ENCODE results near the gene CDCA7. TPM values are rescaled to one million over a fixed set of nuclear protein-coding genes. Genes with fewer than 3 reads are reported as not detected.

CDCA7 gene
- total and polyA plus RNA-seq, 10 donors, result 1.3 to 12.4 (median 2.8) TPM

DNA sequence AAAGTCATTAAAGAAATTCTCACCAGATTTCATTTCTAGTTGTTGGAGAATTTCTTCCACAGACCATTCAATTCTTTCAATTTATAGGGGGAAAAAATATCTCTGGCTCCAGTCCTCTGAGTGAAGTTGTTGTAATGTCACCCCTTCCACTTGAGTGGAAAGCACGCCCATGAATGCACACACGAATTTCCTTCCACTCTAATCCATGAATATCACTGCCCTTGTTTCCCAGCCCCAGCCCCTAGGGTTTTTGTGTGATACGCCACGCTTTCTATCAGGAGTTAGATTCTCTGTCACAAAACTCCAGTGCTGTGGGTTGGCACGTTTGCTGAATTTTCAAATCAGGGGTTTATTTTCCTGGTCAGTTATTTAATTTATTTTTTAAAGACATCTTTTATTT is 38.1 kb downstream of the CDCA7 start:
- no peak for DNase-seq
- Histone ChIP-seq H3K4me3 (no peak overlapping the region), H3K27ac (no peak overlapping the region), H3K27me3 (replicated peaks in 1 of 7) (peaks cover 0 to 40% (median 0%) of the 10 kb centered on the region in 7 donors), H3K9me3 (no peaks in the 10 kb centered on the region), H3K4me1 (no peaks in the 10 kb centered on the region), H3K36me3 (no peaks in the 10 kb centered on the region)
- intact Hi-C loops (cut with DNase I; ENCODE audit: low total_unique reads), result no loop called here
- 77 to 89% (median 85%) methylated on average over 5 of the region's 5 CpGs for WGBS, 5 donors
- TF ChIP-seq, protein P1, sequence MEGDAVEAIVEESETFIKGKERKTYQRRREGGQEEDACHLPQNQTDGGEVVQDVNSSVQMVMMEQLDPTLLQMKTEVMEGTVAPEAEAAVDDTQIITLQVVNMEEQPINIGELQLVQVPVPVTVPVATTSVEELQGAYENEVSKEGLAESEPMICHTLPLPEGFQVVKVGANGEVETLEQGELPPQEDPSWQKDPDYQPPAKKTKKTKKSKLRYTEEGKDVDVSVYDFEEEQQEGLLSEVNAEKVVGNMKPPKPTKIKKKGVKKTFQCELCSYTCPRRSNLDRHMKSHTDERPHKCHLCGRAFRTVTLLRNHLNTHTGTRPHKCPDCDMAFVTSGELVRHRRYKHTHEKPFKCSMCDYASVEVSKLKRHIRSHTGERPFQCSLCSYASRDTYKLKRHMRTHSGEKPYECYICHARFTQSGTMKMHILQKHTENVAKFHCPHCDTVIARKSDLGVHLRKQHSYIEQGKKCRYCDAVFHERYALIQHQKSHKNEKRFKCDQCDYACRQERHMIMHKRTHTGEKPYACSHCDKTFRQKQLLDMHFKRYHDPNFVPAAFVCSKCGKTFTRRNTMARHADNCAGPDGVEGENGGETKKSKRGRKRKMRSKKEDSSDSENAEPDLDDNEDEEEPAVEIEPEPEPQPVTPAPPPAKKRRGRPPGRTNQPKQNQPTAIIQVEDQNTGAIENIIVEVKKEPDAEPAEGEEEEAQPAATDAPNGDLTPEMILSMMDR (IDR thresholded peaks at IDR 0.05 in 8 of 11, conservative IDR thresholded peaks at IDR 0.05 in 3 of 11), result no peak
- TF ChIP-seq POLR2A (IDR thresholded peaks at IDR 0.05) (no peak), POLR2AphosphoS5 (IDR thresholded peaks at IDR 0.05) (no peak)

DNA sequence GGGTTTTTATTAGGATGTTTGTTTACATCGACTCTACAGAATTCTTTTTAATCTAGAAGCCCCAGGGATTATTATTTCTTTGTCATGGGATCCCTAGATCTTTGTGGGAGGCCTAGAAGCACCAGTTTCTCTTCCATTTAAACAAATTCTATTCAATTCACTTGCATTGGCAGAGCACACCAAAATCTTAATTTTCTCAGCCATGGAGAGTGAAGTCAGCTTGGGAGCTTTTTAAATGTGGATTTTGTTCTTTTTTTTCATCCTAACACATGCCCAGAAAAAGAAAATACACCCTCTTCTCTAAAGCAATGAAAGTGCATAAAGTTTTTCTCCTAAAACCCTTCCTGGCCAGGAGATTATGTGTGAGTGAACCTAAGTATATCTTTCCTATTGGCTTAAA is 38.5 kb downstream of the CDCA7 start:
- no peak for DNase-seq
- intact Hi-C loops (cut with DNase I; ENCODE audit: low total_unique reads), result no loop called here
- Histone ChIP-seq H3K36me3 (no peaks in the 10 kb centered on the region), H3K27me3 (replicated peaks in 1 of 7) (peaks cover 0 to 43% (median 0%) of the 10 kb centered on the region in 7 donors), H3K4me3 (no peak overlapping the region), H3K4me1 (no peaks in the 10 kb centered on the region), H3K27ac (no peak overlapping the region), H3K9me3 (no peaks in the 10 kb centered on the region)
- 78 to 98% (median 85%) methylated on average over 1 of the region's 1 CpG for WGBS, 5 donors
- TF ChIP-seq POLR2A (IDR thresholded peaks at IDR 0.05) (no peak), POLR2AphosphoS5 (IDR thresholded peaks at IDR 0.05) (no peak)
- TF ChIP-seq, protein P1 (IDR thresholded peaks at IDR 0.05 in 8 of 11, conservative IDR thresholded peaks at IDR 0.05 in 3 of 11), result no peak

DNA sequence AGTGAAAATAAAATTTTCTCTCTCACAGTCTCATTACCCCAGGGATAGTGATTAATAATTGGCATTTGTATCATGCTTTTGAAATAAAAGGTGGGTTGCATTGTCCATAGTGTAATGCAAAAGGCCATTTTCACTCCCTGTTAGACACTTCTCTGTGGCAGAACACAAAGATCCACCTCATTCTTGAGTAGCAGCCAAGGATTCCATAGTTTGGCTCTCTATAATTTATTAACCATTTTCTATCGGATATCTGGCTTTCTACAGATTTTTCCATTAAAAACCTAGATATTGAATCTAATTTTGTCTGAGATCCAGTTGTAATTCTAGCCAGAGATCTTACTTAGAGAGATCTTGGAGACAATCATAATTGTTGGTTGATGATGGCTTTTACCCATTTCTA is 39.0 kb downstream of the CDCA7 start:
- Histone ChIP-seq H3K36me3 (no peaks in the 10 kb centered on the region), H3K4me1 (no peaks in the 10 kb centered on the region), H3K27ac (no peak overlapping the region), H3K4me3 (no peak overlapping the region), H3K9me3 (no peaks in the 10 kb centered on the region), H3K27me3 (replicated peaks in 1 of 7) (peaks cover 0 to 48% (median 2%) of the 10 kb centered on the region in 7 donors)
- 87 to 96% (median 94%) methylated on average over 1 of the region's 1 CpG for WGBS, 5 donors
- TF ChIP-seq POLR2AphosphoS5 (IDR thresholded peaks at IDR 0.05), result no peak
- no peak for DNase-seq
- intact Hi-C loops (cut with DNase I; ENCODE audit: low total_unique reads), result no loop called here

DNA sequence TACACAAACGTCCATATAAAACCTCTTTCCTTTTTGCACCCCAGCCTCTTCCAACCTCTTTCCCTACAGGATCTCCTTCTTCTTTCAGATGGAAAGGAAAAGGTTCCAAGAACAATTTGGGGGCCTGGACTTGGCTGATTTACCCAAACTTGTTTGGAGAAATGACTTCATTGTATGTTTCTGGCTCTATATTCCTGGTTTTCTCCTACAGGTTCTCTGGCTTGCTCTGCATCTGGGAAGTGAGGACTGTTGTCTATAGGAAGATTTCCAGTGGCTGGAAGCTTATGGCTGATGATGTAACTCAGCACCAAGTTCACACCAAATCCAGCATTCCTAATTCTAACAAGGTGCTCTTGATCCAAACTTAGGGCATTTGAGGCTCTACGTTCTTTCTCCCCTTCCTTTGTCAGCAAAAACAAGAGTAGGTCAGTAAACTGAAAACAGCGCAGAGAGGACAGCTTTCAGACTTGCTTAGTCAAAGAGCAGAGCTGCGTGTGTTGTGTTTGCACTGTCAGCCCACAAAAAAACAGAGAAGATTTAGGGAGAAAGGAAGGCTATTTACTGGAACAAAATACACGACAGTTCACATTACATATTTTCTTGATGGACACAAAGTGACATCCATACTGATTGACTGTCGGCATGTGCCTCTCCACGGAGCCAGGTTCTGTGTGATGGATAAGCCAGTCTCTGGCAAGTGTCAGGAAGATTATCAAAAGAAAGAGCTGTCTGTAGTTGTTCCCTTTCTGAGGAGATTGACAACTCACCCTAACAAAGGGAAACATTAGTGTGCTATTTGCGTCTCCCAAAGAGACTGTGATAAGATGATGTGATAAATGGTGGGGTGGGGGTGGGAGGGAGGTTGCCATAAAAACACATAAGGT is 39.7 kb downstream of the CDCA7 start:
- 56 to 70% (median 66%) methylated on average over 8 of the region's 8 CpGs for WGBS, 5 donors
- DNase-seq, result no peak
- Histone ChIP-seq H3K4me3 (no peak overlapping the region), H3K27ac (no peak overlapping the region), H3K9me3 (no peaks in the 10 kb centered on the region), H3K36me3 (no peaks in the 10 kb centered on the region), H3K4me1 (no peaks in the 10 kb centered on the region), H3K27me3 (replicated peaks in 1 of 7) (peaks cover 0 to 55% (median 9%) of the 10 kb centered on the region in 7 donors)
- TF ChIP-seq POLR2AphosphoS5 (IDR thresholded peaks at IDR 0.05) (no peak), POLR2A (IDR thresholded peaks at IDR 0.05) (no peak)
- TF ChIP-seq, protein P1 (IDR thresholded peaks at IDR 0.05 in 8 of 11, conservative IDR thresholded peaks at IDR 0.05 in 3 of 11), result no peak
- intact Hi-C loops (cut with DNase I; ENCODE audit: low total_unique reads), result no loop called here
